ENCODE data around the gene GPR22.

Gene GPR22

DNA sequence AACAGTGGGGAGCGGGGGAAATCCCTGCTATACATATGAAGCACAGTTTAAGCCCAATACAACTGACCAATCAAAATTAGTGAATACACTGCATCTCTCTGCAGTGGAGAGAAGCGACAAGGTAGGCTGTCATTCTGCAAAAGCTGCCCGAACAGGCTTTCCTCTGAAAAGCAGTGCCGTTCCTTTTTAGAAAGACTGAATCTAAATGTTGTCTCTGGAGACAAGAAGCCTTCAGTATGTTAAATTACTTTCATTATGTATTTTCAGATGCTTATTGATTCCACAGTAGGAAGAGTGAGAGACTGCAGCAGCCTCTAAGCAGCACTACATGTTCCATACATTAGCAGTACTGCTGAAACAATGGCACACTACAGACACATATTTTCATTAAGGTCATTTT lies at the start of gene GPR22:
Gene GPR22 (plus strand): TSS at position 129 of the 400 bp plus-strand sequence. CDS start 4,004 bp downstream, outside the sequence.
- no peak for TF ChIP-seq POLR2A (IDR thresholded peaks at IDR 0.05; ENCODE audit: low read depth, low read length)
- no peak for DNase-seq (ENCODE audit: insufficient read length, low spot score)
- FAIRE-seq, result no peak

GRCh38 chr7:107427462-107427861 lies 42.4 kb upstream of the GPR22 start:
- FAIRE-seq (no peak), DNase-seq (ENCODE audit: insufficient read length, low spot score) (no peak)
- no peak for TF ChIP-seq POLR2A (IDR thresholded peaks at IDR 0.05; ENCODE audit: low read depth, low read length)

DNA sequence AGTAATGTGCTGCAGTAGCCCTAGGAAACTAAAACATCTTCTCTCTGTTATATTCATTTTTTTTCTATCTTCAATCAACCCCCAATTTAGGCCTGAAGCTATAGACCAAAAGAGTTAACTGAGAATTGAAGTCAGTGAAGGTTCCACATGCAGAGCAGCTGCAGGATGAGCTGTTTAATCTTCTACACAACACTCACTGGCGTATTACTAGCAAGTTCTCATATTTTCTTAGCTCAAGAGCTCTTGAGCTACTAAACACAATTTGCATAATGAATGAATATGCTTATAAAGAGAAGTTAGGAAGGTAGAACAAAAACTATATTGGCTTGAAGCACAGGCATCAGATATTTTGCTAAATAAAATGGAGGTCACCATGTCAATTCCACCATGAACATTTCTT lies 41.2 kb upstream of the GPR22 start:
- FAIRE-seq (no peak), DNase-seq (ENCODE audit: insufficient read length, low spot score) (no peak)
- TF ChIP-seq POLR2A (IDR thresholded peaks at IDR 0.05; ENCODE audit: low read depth, low read length), result no peak

DNA sequence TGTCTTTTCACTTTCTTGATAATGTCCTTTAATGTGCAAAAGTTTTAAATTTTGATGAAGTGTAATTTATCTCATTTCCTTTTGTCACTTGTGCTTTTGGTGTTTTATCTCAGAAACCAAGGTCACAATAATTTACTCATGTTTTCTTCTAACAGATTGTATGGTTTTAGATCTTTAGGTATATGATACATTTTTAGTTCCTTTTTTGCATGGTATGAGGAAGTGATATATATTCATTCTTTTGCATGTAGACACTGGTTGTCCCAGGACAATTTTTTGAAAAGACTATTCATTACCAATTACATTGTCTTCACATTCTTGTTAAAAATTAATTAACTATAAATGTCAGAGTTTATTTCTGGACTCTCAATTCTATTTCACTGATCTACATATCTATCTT lies 39.8 kb upstream of the GPR22 start:
- FAIRE-seq, result no peak
- no peak for DNase-seq (ENCODE audit: insufficient read length, low spot score)
- no peak for TF ChIP-seq POLR2A (IDR thresholded peaks at IDR 0.05; ENCODE audit: low read depth, low read length)

DNA sequence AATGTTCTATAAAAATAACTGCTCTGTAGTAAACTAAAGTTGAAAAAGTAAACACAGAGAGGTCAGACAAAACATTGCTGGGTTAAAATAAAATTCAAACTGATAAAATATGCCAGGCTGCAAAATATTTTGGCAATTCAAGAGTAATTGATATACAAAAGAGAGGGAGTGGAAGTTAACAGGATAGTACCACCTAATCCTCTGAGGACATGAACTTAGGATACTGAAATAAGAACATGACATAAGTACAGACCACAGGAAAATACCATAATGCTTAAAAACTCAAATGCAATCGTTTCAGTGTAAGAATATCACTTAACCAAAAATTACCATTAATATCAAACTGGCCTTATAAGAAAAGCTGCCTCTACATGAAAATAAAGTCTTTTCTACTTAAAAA lies 37.6 kb upstream of the GPR22 start:
- no peak for FAIRE-seq

GRCh38 chr7:107435749-107436148 lies 34.1 kb upstream of the GPR22 start:
- FAIRE-seq (no peak), DNase-seq (ENCODE audit: insufficient read length, low spot score) (no peak)
- TF ChIP-seq POLR2A (IDR thresholded peaks at IDR 0.05; ENCODE audit: low read depth, low read length), result no peak

More for the DNA sequence above, 37.6 kb upstream of the GPR22 start:
- no peak for DNase-seq (ENCODE audit: insufficient read length, low spot score)
- no peak for TF ChIP-seq POLR2A (IDR thresholded peaks at IDR 0.05; ENCODE audit: low read depth, low read length)

DNA sequence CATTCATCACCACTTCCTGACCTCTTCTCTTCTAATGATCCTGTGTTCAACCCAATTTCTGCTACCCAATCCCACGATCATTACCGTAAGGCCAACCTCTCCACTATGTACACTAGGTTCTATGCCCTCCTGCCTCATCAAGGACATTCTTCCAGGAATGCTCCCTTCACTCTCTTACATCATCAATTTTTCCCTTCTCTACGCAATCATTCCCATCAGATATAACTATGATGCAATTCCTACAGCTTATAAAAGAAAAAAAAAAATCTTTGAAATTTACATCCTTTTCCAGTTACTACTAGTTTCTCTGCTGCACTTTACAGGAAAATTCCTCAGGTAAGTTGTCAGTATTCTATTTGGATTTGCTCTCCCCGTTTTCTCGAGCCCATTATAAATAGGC lies 30.8 kb upstream of the GPR22 start:
- no peak for TF ChIP-seq POLR2A (IDR thresholded peaks at IDR 0.05; ENCODE audit: low read depth, low read length)
- DNase-seq (ENCODE audit: insufficient read length, low spot score), result no peak
- FAIRE-seq, result no peak

DNA sequence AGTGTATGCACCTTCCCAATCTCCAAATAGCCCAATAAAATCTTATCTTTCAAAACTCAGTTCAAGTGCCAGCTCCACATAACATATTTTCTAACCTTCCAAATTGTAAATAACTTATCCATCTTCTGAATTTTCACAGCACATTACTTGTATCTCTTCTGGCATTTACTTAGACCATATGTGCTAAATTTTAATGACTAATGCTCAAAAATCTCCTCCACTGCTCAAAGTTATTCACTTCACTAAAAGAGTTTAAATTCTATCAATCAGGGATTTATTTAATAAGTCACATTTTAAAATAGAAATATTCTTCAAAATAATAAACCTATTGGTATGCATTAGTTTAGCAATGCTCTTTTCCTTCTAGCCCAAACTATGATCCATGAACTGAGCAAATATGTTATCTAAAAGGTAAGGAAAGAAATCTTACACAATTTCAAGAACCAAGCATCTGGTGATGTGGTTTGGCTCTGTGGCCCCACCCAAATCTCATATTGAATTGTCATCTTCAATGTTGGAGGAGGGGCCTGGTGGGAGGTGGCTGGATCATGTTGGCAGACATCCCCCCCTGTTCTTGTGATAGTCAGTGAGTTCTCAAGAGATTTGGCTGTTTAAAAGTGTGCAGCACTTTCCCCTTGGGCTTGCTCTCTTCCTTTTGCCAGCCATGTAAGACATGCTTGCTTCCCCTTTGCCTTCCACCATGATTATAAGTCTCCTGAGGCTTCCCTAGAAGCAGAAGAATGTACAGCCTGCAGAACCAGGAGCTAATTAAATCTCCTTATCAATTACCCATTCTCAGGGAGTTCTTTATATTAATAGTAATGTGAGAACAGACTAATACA lies 28.1 kb upstream of the GPR22 start:
- TF ChIP-seq POLR2A (IDR thresholded peaks at IDR 0.05; ENCODE audit: low read depth, low read length), result no peak
- DNase-seq (ENCODE audit: insufficient read length, low spot score) (no peak), FAIRE-seq (no peak)

DNA sequence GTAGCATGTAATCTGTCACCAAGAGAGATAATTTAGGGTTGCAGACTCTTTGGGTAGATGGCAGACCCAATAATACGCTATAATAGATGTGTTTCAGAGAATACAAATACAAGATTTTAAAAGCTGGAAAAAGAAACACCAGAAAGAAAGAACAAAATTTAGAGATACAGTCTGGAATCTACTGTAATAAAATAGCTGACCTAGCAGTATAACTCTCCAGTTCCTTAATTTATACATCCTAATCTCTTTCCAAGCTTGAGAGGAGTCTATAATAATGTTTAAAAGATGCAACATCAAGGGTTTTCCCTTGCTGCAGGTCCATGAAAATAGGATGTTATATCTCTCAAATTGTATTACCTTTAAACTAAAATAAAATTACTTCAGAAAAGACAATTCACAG lies 27.2 kb upstream of the GPR22 start:
- FAIRE-seq (no peak), DNase-seq (ENCODE audit: insufficient read length, low spot score) (no peak)
- no peak for TF ChIP-seq POLR2A (IDR thresholded peaks at IDR 0.05; ENCODE audit: low read depth, low read length)

- peak; percentile 96 for FAIRE-seq
- DNase-seq (ENCODE audit: insufficient read length, low spot score), result peak; percentile 12
Observed at GRCh38 chr7:107446531-107446930, 23.3 kb upstream of the GPR22 start.

DNA sequence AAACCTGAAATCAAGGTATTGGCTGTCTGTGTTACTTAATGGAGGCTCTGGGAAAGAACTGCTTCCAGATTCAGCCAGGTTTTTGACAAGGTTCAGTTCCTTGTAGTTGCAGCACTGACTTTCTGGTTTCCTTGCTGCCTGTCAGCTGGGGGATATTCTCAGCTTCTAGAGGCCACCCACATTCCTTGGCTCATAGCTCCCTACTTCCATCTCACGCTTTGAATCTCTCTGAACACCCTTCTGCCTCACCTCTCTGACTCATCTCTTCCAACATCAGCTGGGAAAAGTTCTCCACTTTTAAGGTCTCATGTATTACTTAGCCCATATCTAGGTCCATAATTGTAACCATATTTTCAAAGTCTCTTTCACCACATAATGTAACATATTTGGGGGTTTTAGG lies 22.9 kb upstream of the GPR22 start:
- FAIRE-seq (no peak), DNase-seq (ENCODE audit: insufficient read length, low spot score) (no peak)
- TF ChIP-seq POLR2A (IDR thresholded peaks at IDR 0.05; ENCODE audit: low read depth, low read length), result no peak

More at GRCh38 chr7:107446531-107446930, 23.3 kb upstream of the GPR22 start:
- TF ChIP-seq POLR2A (IDR thresholded peaks at IDR 0.05; ENCODE audit: low read depth, low read length), result no peak

DNA sequence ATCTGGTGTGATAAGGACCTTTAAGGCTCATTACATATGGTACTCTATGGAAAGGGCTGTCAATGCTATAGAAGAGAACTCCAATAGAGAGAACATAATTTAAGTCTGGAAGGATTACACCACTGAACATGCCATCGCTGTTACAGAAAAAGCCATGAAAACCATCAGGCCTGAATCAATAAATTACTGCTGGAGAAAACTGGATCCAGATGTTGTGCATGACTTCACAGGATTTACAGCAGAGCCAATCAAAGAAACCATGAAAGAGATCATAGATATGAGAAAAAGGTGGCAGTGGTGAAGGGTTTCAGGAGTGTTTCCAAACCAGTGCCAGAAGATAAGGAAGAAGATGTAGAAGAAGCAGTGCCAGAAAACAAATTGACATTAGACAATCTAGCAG lies 18.9 kb upstream of the GPR22 start:
- no peak for DNase-seq (ENCODE audit: insufficient read length, low spot score)
- TF ChIP-seq POLR2A (IDR thresholded peaks at IDR 0.05; ENCODE audit: low read depth, low read length), result no peak
- FAIRE-seq, result no peak

DNA sequence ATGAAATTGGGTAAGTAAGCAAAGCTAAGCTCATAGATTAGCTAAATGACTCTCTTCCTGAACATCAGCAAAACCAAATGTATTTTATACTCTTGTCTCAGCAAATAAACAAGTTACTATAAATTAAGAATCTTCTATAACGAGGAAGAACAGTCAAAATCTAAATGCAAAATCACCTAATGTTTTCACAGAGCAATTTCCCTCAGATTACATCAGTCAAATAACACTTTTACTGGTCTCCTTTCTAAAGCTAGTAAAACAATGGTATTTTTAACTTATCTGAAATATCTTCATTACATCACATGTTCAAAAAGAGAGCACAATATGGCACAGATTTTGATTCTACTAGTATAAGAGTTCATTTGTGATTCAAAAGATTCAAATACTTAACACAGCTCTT lies 16.5 kb upstream of the GPR22 start:
- FAIRE-seq (no peak), DNase-seq (ENCODE audit: insufficient read length, low spot score) (no peak)
- no peak for TF ChIP-seq POLR2A (IDR thresholded peaks at IDR 0.05; ENCODE audit: low read depth, low read length)

- DNase-seq (ENCODE audit: insufficient read length, low spot score) (no peak), FAIRE-seq (peak; percentile 50)
- no peak for TF ChIP-seq POLR2A (IDR thresholded peaks at IDR 0.05; ENCODE audit: low read depth, low read length)
Observed at GRCh38 chr7:107461938-107462533, 7.8 kb upstream of the GPR22 start.

All from H54 (cell line).